GM18517 (cell line): ENCODE measurements around the gene TRIML1.
"Not testable (repeated sequence)": the region's sequence is repeated elsewhere in the genome, so short reads cannot be mapped to it uniquely, and the experiment has no call there.

Experiments used
- ATAC-seq: cut with Tn5 transposase; IDR thresholded peaks from one replicate; pipeline ENCODE4 v1.9.1; 2021; ENCODE audit warnings: mild to moderate bottlenecking, moderate library complexity; ENCODE audit not compliant: unreplicated experiment

TRIML1 gene

GRCh38 chr4:188147776-188148175 is 8.5 kb downstream of the TRIML1 start:
- ATAC-seq, result no peak

GRCh38 chr4:188154668-188155405 is 15.6 kb downstream of the TRIML1 start:
- ATAC-seq, result no peak

GRCh38 chr4:188158336-188158735 is 19.1 kb downstream of the TRIML1 start:
- ATAC-seq, result no peak

- ATAC-seq, result not testable (repeated sequence)
Measured at GRCh38 chr4:188159513-188160226, 20.4 kb downstream of the TRIML1 start.

- ATAC-seq, result no peak
Measured at GRCh38 chr4:188160406-188160805, 21.2 kb downstream of the TRIML1 start.

GRCh38 chr4:188161167-188161566 is 21.9 kb downstream of the TRIML1 start:
- ATAC-seq, result no peak

- ATAC-seq, result no peak
Measured at GRCh38 chr4:188162698-188163097, 23.5 kb downstream of the TRIML1 start.

GRCh38 chr4:188168726-188169373 is 29.6 kb downstream of the TRIML1 start:
- ATAC-seq, result no peak

- ATAC-seq, result no peak
Measured at GRCh38 chr4:188171551-188171950, 32.3 kb downstream of the TRIML1 start.

- ATAC-seq, result no peak
Measured at GRCh38 chr4:188175288-188175687, 36.0 kb downstream of the TRIML1 start.

- ATAC-seq, result no peak
Measured at GRCh38 chr4:188177997-188178675, 38.9 kb downstream of the TRIML1 start.

GRCh38 chr4:188178806-188179205 is 39.6 kb downstream of the TRIML1 start:
- no peak for ATAC-seq

- no peak for ATAC-seq
Measured at GRCh38 chr4:188187106-188187505, 47.9 kb downstream of the TRIML1 start.

GRCh38 chr4:188190461-188190860 is 51.2 kb downstream of the TRIML1 start:
- ATAC-seq, result no peak

GRCh38 chr4:188194421-188194820 is 55.2 kb downstream of the TRIML1 start:
- ATAC-seq, result no peak

GRCh38 chr4:188195389-188195985 is 56.2 kb downstream of the TRIML1 start:
- no peak for ATAC-seq

GRCh38 chr4:188196134-188196735 is 57.0 kb downstream of the TRIML1 start:
- no peak for ATAC-seq
